Endothelial cell (in vitro differentiated cells): ENCODE measurements around the gene EPHA7. TPM values are rescaled to one million over a fixed set of nuclear protein-coding genes. Genes with fewer than 3 reads are reported as not detected.

Source experiments
- DNase-seq: peaks from one replicate; pipeline ENCODE4 v3.0.0; 2021; ENCODE audit warnings: low spot score
- H3K27ac Mint-ChIP-seq: one replicate; pipeline ENCODE4 v1.8.0; 2021; ENCODE audit warnings: mixed read lengths, inconsistent platforms; ENCODE audit not compliant: unreplicated experiment
- H3K27me3 Mint-ChIP-seq: one replicate; pipeline ENCODE4 v1.8.0; 2021; ENCODE audit warnings: mild to moderate bottlenecking, moderate library complexity, mixed read lengths, inconsistent platforms; ENCODE audit not compliant: unreplicated experiment
- H3K36me3 Mint-ChIP-seq: one replicate; pipeline ENCODE4 v1.8.0; 2021; ENCODE audit warnings: mild to moderate bottlenecking, low read depth, mixed read lengths, inconsistent platforms; ENCODE audit not compliant: unreplicated experiment
- H3K4me1 Mint-ChIP-seq: one replicate; pipeline ENCODE4 v1.8.0; 2021; ENCODE audit warnings: mild to moderate bottlenecking, mixed read lengths, inconsistent platforms; ENCODE audit not compliant: unreplicated experiment
- H3K4me3 Mint-ChIP-seq: one replicate; pipeline ENCODE4 v1.8.0; 2021; ENCODE audit warnings: mild to moderate bottlenecking, mixed read lengths, inconsistent platforms; ENCODE audit not compliant: unreplicated experiment
- H3K9me3 Mint-ChIP-seq: one replicate; pipeline ENCODE4 v1.8.0; 2021; ENCODE audit warnings: mixed read lengths, inconsistent platforms; ENCODE audit not compliant: unreplicated experiment
- CTCF ChIP-seq: fragments of 200-600 bp; sonication (generic); IDR thresholded peaks from one replicate; pipeline ENCODE4 v1.5.0; 2021; ENCODE audit warnings: antibody characterized with exemption; ENCODE audit not compliant: unreplicated experiment
- total RNA-seq: library from RNA; stranded (reverse); fragmentation: NEBNext Ultra II Directional; extraction: Animal tissue kit (Norgen Biotek cat#: 25700); gene quantifications from one replicate; pipeline ENCODE4 v1.2.1, GENCODE V29; 2021; ENCODE audit not compliant: unreplicated experiment

The EPHA7 gene
- total RNA-seq, 1 donor from 2014 or later = 12.1 TPM

- H3K4me3 Mint-ChIP-seq = no peak overlapping the region
- H3K27ac Mint-ChIP-seq = no peak overlapping the region
- no peaks in the 10 kb centered on the region for H3K36me3 Mint-ChIP-seq
- no peak for TF ChIP-seq CTCF
- H3K9me3 Mint-ChIP-seq = no peaks in the 10 kb centered on the region
- DNase-seq = no peak
- no peaks in the 10 kb centered on the region for H3K27me3 Mint-ChIP-seq
- H3K4me1 Mint-ChIP-seq = no peaks in the 10 kb centered on the region
Measured at GRCh38 chr6:93305088-93305487, 114.3 kb downstream of the EPHA7 start.

GRCh38 chr6:93304505-93304904 is 114.9 kb downstream of the EPHA7 start:
- Mint-ChIP-seq H3K27ac (no peak overlapping the region), H3K36me3 (no peaks in the 10 kb centered on the region), H3K4me3 (no peak overlapping the region), H3K4me1 (no peaks in the 10 kb centered on the region), H3K9me3 (no peaks in the 10 kb centered on the region), H3K27me3 (no peaks in the 10 kb centered on the region)
- TF ChIP-seq CTCF = no peak
- no peak for DNase-seq

- Mint-ChIP-seq H3K4me3 (no peak overlapping the region), H3K4me1 (no peaks in the 10 kb centered on the region), H3K27me3 (no peaks in the 10 kb centered on the region), H3K27ac (no peak overlapping the region), H3K9me3 (no peaks in the 10 kb centered on the region), H3K36me3 (no peaks in the 10 kb centered on the region)
- TF ChIP-seq CTCF = no peak
- no peak for DNase-seq
Measured at GRCh38 chr6:93300661-93301060, 118.7 kb downstream of the EPHA7 start.

GRCh38 chr6:93299622-93300021 is 119.7 kb downstream of the EPHA7 start:
- Mint-ChIP-seq H3K4me1 (no peaks in the 10 kb centered on the region), H3K4me3 (no peak overlapping the region), H3K36me3 (no peaks in the 10 kb centered on the region), H3K27me3 (no peaks in the 10 kb centered on the region), H3K27ac (no peak overlapping the region), H3K9me3 (no peaks in the 10 kb centered on the region)
- no peak for DNase-seq
- TF ChIP-seq CTCF = no peak

- no peak for TF ChIP-seq CTCF
- Mint-ChIP-seq H3K4me1 (no peaks in the 10 kb centered on the region), H3K36me3 (no peaks in the 10 kb centered on the region), H3K27ac (no peak overlapping the region), H3K9me3 (no peaks in the 10 kb centered on the region), H3K27me3 (no peaks in the 10 kb centered on the region), H3K4me3 (no peak overlapping the region)
- DNase-seq = no peak
Measured at GRCh38 chr6:93295631-93296030, 123.7 kb downstream of the EPHA7 start.
